HG03025 (cell line): ENCODE data around the gene SINHCAF.

Experiments used
- ATAC-seq: cut with Tn5 transposase; IDR thresholded peaks from one replicate; pipeline ENCODE4 v1.9.1; 2021; ENCODE audit warnings: mild to moderate bottlenecking, moderate library complexity; ENCODE audit not compliant: unreplicated experiment, low FRiP score

Gene SINHCAF

GRCh38 chr12:31339831-31340622 lies 14.1 kb upstream of the SINHCAF start:
- no peak for ATAC-seq

- no peak for ATAC-seq
Observed at GRCh38 chr12:31337952-31338351, 12.0 kb upstream of the SINHCAF start.

GRCh38 chr12:31331242-31331641 lies 5.3 kb upstream of the SINHCAF start:
- ATAC-seq, result no peak

DNA sequence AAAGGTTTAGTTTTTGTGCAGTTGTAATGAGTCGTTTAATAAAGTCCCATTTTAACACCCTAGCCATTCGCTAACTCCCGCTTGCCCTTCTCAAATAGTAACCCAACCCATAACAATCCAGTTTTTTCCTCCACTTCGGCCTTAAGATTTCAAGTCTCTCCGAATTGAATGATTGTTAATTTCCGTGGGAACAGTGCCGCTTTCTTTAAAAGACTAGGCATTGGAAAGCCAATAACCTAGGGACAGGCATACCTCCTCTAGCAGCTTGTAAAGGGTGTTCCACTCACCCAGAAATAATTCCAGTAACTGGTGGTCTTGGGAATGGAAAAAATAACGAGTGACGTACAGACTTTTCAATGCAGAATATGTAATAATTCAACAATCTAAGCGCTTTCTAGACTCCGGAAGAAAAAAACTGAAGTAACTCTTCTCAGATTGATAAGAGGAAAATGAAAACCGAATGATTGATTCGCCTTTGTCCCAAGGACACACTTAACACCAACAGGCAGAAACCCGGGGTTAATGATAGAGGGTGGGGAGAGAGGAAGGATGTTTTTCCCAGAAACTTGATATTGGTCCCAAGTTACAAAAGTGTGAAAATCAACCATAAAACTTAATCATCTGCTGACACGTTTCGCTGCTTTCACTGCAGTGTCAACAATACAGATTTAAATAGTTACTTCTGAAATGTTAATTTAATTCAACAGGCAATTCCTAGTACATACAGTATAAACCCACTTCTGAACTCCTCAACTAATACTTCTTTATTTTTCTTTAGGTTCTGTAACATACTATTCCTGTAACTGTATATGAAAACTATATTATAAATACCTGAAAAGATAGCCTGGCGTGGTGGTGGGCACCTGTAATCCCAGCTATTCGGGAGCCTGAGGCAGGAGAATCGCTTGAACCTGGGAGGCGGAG lies 1.0 kb upstream of the SINHCAF start:
- ATAC-seq, result no peak

GRCh38 chr12:31325524-31325875 lies 450 bp downstream of the SINHCAF start:
- no peak for ATAC-seq

- no peak for ATAC-seq
Observed at GRCh38 chr12:31324845-31325523, 966 bp downstream of the SINHCAF start.

DNA sequence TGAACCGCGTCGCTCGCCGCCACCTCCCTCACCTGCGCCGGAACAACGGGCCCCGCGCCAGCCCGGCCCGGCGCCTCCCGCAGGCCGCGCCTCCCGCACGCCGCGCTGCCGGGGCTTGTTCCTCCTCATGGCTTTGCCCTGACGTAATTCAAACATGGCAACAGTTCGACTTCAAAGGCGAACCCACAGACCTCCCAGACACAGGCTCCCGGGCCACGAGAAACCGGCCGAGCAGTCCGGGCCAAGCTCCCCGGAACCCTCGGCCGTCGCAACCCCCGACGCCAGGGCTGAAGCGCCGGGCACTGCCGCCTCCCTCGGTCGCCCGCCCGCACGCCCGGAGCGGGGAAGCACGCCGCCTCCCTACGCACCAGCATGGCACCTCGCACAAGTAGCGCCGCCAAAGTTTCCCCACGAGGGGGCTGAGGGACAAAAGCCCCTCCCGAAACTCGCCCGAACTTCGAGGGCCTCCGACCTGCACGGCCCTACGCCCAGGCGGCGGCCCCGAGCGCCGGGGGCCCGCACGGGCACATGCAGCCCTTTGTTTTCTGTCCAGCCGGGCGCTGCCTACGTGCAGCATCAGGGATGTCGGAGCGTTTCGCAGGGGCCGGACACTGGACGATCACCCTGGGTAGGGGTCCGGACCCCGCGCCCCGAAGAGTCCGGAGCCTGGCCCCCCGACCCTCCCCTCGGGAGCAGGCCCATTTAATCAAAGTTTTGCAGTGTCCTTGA lies 1.7 kb downstream of the SINHCAF start:
- peak; percentile 31 for ATAC-seq

DNA sequence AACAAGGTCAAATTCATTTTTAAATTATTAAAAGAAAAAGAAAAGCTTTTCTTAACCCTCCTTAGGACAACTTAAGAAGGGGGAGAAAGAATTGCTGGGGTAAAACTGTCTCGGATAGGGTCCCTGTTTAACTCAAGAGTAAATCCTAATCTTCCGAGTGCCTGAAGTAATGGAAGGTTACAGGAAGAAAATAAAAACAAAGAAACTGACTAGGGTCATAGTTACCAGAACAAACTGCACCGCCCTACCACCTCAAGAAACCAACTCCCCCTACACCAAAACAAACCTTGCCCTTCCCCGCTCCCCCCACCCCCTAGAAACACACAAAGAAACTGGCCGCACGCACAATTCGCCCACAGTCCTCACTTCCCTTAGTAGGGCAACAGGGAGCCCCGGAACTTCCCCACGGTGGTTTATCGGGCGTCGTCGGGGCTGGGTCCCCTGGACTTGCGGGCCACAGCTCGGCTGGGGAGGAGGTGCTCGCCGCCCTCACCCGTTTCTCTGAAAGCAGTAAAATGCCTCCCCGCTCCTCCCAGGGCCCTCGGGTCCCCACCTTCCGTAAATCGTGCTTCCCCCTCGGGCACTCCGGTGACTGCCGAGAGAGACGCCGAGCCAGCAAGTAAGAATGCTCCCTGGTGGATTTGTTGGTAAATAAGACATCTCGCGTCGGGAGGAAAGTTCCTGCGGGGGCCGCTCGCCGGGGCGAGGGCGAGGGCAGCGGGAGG lies 2.4 kb downstream of the SINHCAF start:
- ATAC-seq, result peak; percentile 18

GRCh38 chr12:31322801-31323207 lies 3.1 kb downstream of the SINHCAF start:
- no peak for ATAC-seq

- no peak for ATAC-seq
Observed at GRCh38 chr12:31321897-31322228, 4.1 kb downstream of the SINHCAF start.

GRCh38 chr12:31321186-31321896 lies 4.6 kb downstream of the SINHCAF start:
- ATAC-seq, result no peak

DNA sequence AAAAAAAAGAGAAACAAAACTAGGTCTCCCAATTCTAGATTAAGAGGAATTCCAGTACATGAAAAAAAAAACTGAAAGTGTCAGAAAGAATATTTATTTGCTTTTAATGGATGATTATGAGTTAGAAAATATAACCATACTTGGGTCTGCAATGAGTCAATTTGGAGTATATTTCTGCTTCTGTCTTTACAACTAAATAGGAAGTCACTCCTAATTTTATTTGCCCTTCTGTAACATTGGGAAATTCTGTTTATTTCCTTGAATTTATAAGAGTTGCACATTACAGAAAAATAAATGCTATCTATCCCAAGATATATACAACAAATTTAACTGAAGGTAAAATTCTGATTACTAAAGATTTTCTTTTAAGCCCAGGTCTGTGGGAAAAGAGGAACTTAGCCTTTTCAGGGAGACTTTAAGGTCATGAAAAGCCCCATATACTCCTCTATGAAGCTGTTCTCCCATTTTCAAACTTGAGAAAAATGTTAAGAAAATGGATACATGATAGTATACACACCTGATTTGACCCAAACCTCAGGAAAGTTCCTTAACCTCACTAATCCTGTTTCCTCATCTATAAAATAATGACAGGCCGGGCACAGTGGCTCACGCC lies 7.2 kb downstream of the SINHCAF start:
- no peak for ATAC-seq

GRCh38 chr12:31317471-31318395 lies 8.2 kb downstream of the SINHCAF start:
- ATAC-seq, result no peak

GRCh38 chr12:31316891-31317290 lies 9.1 kb downstream of the SINHCAF start:
- ATAC-seq, result no peak

DNA sequence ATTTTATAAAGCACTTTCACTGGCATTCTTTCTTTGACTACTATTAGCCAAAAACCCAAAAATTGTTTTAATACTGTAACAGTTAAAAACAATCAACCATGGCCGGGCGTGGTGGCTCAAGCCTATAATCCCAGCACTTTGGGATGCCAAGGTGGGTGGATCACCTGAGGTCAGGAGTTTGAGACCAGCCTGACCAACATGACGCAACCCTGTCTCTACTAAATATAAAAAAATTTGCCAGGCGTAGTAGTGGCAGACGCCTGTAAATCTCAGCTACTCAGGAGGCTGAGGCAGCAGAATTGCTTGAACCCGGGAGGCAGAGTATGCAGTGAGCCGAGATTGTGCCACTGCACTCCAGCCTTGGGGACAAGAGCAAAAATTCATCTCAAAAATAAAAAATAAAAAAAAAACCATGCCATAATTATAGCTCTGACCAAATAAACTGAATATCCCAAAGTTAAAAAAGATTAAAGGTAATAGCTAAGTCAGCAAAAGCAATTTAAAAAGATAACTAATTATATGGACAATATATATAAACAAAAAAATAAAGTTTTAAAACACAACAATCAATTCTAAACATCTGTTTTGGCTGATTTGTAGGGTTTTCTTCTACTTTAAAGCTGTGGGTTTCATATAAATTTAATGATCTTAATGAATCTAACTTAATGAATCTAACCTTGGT lies 10.0 kb downstream of the SINHCAF start:
- no peak for ATAC-seq

- no peak for ATAC-seq
Observed at GRCh38 chr12:31315044-31315715, 10.8 kb downstream of the SINHCAF start.

- no peak for ATAC-seq
Observed at GRCh38 chr12:31312431-31312830, 13.5 kb downstream of the SINHCAF start.
